HepG2 (cell line): Measurements from ENCODE around the gene LOC128125822.

Experiments
- ERF ChIP-seq: IDR thresholded peaks from 2 replicates; pipeline ENCODE4 v1.6.1; 2018; ENCODE audit warnings: missing biosample characterization, missing genetic modification reagents
- GPN1 ChIP-seq: sonication (generic); formaldehyde crosslinking; IDR thresholded peaks from 2 replicates; pipeline ENCODE4 v1.5.1; 2020; ENCODE audit warnings: missing genetic modification reagents, borderline replicate concordance
- MAX ChIP-seq: IDR thresholded peaks from 2 replicates; pipeline ENCODE4 v1.6.1; 2012; ENCODE audit warnings: inconsistent platforms
- MBD4 ChIP-seq: IDR thresholded peaks from 2 replicates; pipeline ENCODE4 v1.6.1; 2012; ENCODE audit warnings: low read length, inconsistent platforms, borderline replicate concordance
- PHF21A ChIP-seq: sonication (generic); formaldehyde crosslinking; IDR thresholded peaks from 2 replicates; pipeline ENCODE4 v1.5.0; 2020; ENCODE audit warnings: mild to moderate bottlenecking, missing genetic modification reagents
- RBM22 ChIP-seq: fragments of 200-400 bp; formaldehyde crosslinking; optimal IDR thresholded peaks from 2 replicates; pipeline ENCODE3; 2017; ENCODE audit warnings: mild to moderate bottlenecking, low read length, moderate library complexity
- ZC3H13 ChIP-seq: sonication (generic); formaldehyde crosslinking; IDR thresholded peaks from 2 replicates; pipeline ENCODE4 v1.8.1; 2023; ENCODE audit warnings: mild to moderate bottlenecking, missing genetic modification reagents, moderate library complexity
- ZEB1 ChIP-seq: IDR thresholded peaks from 2 replicates; pipeline ENCODE4 v1.6.1; 2012; ENCODE audit warnings: mild to moderate bottlenecking, low read depth, inconsistent platforms; ENCODE audit not compliant: insufficient replicate concordance
- ZFP41 ChIP-seq: sonication (generic); formaldehyde crosslinking; IDR thresholded peaks from 2 replicates; pipeline ENCODE4 v1.4.0; 2020; ENCODE audit warnings: mild to moderate bottlenecking, missing genetic modification reagents, borderline replicate concordance
- ZNF430 ChIP-seq: sonication (generic); formaldehyde crosslinking; IDR thresholded peaks from 2 replicates; pipeline ENCODE4 v1.9.0; 2021; ENCODE audit warnings: mild to moderate bottlenecking, missing genetic modification reagents
- ZNF558 ChIP-seq: sonication (generic); formaldehyde crosslinking; IDR thresholded peaks from 2 replicates; pipeline ENCODE4 v1.9.0; 2022; ENCODE audit warnings: mild to moderate bottlenecking, missing genetic modification reagents, borderline replicate concordance
- ZNF609 ChIP-seq: sonication (generic); formaldehyde crosslinking; IDR thresholded peaks from 2 replicates; pipeline ENCODE4 v1.4.0; 2020; ENCODE audit warnings: mild to moderate bottlenecking, missing genetic modification reagents, borderline replicate concordance
- ZNF761 ChIP-seq: sonication (generic); formaldehyde crosslinking; conservative IDR thresholded peaks from 2 replicates; pipeline ENCODE4 v1.4.0; 2020; ENCODE audit warnings: mild to moderate bottlenecking, missing genetic modification reagents
- ZSCAN29 ChIP-seq: sonication (generic); formaldehyde crosslinking; conservative IDR thresholded peaks from 2 replicates; pipeline ENCODE4 v1.4.0; 2020; ENCODE audit warnings: mild to moderate bottlenecking, missing genetic modification reagents
- TF ChIP-seq, protein P1 (sequence below): sonication (generic); formaldehyde crosslinking; IDR thresholded peaks from 2 replicates; pipeline ENCODE4 v1.9.0; 2021; ENCODE audit warnings: missing genetic modification reagents, borderline replicate concordance
- TF ChIP-seq, protein P2 (sequence below): sonication (generic); formaldehyde crosslinking; IDR thresholded peaks from 2 replicates; pipeline ENCODE4 v1.4.0; 2020; ENCODE audit warnings: missing genetic modification reagents
- TF ChIP-seq, protein P3 (sequence below): sonication (generic); formaldehyde crosslinking; IDR thresholded peaks from 2 replicates; pipeline ENCODE4 v1.4.0; 2020; ENCODE audit warnings: mild to moderate bottlenecking, missing genetic modification reagents, borderline replicate concordance
- TF ChIP-seq, protein P4 (sequence below): sonication (generic); formaldehyde crosslinking; IDR thresholded peaks from 2 replicates; pipeline ENCODE4 v1.5.1; 2020; ENCODE audit warnings: mild to moderate bottlenecking, moderate library complexity, missing genetic modification reagents

The LOC128125822 gene

DNA sequence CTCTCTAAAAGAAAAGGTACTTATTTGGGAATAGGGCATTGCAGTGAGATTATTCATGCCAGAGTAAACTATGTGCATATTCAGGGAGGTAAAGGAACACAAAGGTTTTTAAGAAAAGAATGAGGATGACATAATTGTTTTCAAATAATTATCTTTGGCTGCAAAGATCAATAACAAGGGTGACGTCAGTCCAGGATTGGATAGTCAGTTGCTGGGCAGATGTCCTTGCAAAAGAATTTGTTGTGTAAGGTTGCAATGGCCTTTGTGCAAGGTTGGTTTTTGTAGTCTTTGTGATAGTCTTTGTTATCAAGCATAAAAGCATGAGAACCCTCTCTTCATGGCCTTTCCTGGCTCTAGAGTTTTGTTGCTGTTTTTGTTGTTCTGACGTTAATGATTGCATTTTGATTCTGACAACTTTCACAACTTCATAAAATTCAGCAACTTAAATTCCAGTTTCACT is 17.7 kb downstream of the LOC128125822 start (continued):
- TF ChIP-seq, protein P1, sequence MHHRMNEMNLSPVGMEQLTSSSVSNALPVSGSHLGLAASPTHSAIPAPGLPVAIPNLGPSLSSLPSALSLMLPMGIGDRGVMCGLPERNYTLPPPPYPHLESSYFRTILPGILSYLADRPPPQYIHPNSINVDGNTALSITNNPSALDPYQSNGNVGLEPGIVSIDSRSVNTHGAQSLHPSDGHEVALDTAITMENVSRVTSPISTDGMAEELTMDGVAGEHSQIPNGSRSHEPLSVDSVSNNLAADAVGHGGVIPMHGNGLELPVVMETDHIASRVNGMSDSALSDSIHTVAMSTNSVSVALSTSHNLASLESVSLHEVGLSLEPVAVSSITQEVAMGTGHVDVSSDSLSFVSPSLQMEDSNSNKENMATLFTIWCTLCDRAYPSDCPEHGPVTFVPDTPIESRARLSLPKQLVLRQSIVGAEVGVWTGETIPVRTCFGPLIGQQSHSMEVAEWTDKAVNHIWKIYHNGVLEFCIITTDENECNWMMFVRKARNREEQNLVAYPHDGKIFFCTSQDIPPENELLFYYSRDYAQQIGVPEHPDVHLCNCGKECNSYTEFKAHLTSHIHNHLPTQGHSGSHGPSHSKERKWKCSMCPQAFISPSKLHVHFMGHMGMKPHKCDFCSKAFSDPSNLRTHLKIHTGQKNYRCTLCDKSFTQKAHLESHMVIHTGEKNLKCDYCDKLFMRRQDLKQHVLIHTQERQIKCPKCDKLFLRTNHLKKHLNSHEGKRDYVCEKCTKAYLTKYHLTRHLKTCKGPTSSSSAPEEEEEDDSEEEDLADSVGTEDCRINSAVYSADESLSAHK, result no peak
- TF ChIP-seq ZNF609 (CRISPR knock-in tag) (no peak), ZSCAN29 (no peak), MBD4 (no peak; the same call in 1 of the 2 replicates), RBM22 (no peak), ZEB1 (no peak), ERF (CRISPR knock-in tag) (peak; percentile 79), MAX (no peak), ZNF761 (CRISPR knock-in tag) (no peak), GPN1 (CRISPR knock-in tag) (no peak), PHF21A (CRISPR knock-in tag) (no peak), ZC3H13 (CRISPR knock-in tag) (no peak), ZFP41 (CRISPR knock-in tag) (no peak), ZNF558 (CRISPR knock-in tag) (no peak), ZNF430 (CRISPR knock-in tag) (no peak)
- TF ChIP-seq, protein P2, sequence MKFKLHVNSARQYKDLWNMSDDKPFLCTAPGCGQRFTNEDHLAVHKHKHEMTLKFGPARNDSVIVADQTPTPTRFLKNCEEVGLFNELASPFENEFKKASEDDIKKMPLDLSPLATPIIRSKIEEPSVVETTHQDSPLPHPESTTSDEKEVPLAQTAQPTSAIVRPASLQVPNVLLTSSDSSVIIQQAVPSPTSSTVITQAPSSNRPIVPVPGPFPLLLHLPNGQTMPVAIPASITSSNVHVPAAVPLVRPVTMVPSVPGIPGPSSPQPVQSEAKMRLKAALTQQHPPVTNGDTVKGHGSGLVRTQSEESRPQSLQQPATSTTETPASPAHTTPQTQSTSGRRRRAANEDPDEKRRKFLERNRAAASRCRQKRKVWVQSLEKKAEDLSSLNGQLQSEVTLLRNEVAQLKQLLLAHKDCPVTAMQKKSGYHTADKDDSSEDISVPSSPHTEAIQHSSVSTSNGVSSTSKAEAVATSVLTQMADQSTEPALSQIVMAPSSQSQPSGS (CRISPR knock-in tag), result peak; percentile 100
- TF ChIP-seq, protein P3, sequence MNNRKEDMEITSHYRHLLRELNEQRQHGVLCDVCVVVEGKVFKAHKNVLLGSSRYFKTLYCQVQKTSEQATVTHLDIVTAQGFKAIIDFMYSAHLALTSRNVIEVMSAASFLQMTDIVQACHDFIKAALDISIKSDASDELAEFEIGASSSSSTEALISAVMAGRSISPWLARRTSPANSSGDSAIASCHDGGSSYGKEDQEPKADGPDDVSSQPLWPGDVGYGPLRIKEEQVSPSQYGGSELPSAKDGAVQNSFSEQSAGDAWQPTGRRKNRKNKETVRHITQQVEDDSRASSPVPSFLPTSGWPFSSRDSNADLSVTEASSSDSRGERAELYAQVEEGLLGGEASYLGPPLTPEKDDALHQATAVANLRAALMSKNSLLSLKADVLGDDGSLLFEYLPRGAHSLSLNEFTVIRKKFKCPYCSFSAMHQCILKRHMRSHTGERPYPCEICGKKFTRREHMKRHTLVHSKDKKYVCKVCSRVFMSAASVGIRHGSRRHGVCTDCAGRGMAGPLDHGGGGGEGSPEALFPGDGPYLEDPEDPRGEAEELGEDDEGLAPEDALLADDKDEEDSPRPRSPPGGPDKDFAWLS (CRISPR knock-in tag), result no peak
- TF ChIP-seq, protein P4, sequence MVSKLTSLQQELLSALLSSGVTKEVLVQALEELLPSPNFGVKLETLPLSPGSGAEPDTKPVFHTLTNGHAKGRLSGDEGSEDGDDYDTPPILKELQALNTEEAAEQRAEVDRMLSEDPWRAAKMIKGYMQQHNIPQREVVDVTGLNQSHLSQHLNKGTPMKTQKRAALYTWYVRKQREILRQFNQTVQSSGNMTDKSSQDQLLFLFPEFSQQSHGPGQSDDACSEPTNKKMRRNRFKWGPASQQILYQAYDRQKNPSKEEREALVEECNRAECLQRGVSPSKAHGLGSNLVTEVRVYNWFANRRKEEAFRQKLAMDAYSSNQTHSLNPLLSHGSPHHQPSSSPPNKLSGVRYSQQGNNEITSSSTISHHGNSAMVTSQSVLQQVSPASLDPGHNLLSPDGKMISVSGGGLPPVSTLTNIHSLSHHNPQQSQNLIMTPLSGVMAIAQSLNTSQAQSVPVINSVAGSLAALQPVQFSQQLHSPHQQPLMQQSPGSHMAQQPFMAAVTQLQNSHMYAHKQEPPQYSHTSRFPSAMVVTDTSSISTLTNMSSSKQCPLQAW, result no peak
